HUDEP-2 (cell line): Measurements from ENCODE around the gene BAIAP2.

Source experiments
- DNase-seq, 76 experiments: peaks; one replicate each; lab custom pipeline; 2025; ENCODE audit not compliant: unreplicated experiment in 76 of 76; lab: John Stamatoyannopoulos, UW

The BAIAP2 gene

GRCh38 chr17:81101614-81102306 lies 66.8 kb downstream of the BAIAP2 start:
- DNase-seq = peak in 72 of 76 experiments; percentile 17 to 93 (median 74)

DNA sequence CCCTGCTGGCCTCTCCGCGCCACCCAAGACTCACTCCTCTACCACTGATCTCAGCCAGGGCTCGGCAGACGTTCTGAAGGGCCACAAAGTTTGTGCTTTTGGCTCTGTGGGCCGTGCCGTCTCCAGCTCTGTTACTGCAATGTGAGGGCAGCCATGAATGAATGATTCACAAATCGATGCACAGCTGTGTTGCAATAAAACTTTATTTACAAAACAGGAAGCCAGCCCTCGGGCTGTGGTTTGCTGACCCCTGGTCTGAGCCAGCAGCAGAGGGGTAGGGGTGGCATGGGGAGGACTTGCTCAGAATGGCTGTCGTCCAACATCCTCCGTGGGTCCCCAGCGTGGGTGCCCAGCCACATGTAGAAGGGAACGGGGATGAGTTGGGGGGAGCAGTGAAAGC lies 67.4 kb downstream of the BAIAP2 start:
- no peak for DNase-seq

DNA sequence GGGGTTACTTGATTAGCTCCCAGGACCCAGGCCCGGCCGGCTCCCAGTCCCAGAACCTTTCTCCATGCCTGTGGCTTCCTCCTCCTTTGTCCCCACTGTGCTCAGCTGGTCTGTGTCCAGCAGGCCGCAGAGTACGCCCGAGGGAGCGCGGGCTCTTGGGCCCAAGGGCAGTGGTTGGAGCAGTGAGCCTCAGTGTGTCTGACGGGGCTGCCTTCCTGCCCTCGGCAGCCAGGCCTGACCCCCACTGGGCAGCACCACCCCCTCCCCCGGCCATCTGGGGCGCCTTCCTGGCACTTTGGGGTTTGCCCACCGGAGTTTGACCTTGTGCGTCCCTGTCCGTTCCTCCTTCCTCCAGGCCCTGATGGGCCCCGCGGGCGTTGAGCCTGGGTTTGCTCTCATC lies 67.9 kb downstream of the BAIAP2 start:
- no peak for DNase-seq

DNA sequence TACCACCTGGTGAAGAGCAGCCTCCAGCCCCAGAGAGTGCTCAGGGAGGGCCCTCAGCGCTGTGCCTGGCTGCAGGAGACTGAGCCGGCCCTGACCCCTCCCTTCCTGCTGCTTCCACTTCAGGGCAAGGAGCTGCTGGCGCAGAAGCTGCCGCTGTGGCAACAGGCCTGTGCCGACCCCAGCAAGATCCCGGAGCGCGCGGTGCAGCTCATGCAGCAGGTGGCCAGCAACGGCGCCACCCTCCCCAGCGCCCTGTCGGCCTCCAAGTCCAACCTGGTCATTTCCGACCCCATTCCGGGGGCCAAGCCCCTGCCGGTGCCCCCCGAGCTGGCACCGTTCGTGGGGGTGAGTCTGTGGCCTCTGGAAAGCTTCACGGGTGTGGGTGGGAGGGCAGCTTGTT lies 68.4 kb downstream of the BAIAP2 start:
- DNase-seq = no peak

GRCh38 chr17:81106716-81107115 lies 71.8 kb downstream of the BAIAP2 start:
- DNase-seq = no peak

GRCh38 chr17:81108220-81108619 lies 73.3 kb downstream of the BAIAP2 start:
- no peak for DNase-seq

- peak in 7 of 76 experiments; percentile 9 to 43 (median 11) for DNase-seq
Measured at GRCh38 chr17:81109957-81110356, 75.0 kb downstream of the BAIAP2 start.

DNA sequence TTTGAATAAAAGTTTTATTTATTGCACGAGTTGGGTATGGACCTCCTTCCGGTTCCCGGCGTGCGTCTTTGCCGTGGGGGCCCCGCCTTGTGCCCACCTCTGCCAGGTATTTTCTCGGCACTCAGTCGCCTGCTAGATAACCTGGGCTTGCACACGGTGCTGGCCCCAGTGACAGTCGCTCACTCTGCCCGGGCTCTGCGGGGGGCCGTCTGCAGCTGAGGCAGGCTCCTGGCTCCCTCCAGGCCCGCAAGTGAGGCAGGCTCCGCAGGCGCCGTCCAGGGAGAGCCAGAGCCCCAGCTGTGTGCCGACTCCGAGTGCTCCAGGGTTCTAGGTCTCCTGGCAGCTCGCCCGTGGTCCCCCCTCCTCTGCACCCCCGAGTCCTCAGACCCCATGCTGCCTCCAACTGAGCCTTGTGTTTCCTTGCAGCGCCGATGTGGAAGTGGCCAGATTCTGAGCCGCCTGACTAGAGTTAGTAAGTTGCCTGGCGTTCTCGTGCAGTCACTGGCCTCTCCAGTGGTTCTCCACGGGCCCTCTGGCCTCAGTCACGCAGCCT lies 75.6 kb downstream of the BAIAP2 start:
- no peak for DNase-seq

DNA sequence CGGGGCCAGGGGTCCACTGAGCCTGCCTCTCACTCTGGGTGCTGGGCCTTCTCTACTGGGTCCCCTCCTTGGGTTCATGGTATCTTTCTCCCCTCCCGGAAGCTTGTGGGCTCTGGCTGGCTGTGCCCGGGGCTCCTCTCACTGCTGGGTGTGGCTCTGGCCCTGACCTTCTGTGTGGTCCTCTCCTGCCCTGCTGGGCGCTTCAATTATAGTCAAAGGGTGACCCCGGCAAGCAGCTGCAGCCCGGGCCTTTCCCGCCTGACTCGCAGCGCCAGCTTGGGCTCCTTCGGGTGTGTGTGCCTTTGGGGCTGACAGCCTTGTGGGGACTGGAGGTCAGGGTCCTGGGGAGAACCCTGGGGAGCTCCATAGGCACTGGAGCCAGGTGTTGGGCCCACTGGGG lies 76.1 kb downstream of the BAIAP2 start:
- no peak for DNase-seq

- no peak for DNase-seq
Measured at GRCh38 chr17:81112450-81112849, 77.5 kb downstream of the BAIAP2 start.

- DNase-seq = no peak
Measured at GRCh38 chr17:81113158-81113724, 78.3 kb downstream of the BAIAP2 start.

GRCh38 chr17:81114351-81115093 lies 79.6 kb downstream of the BAIAP2 start:
- no peak for DNase-seq

- no peak for DNase-seq
Measured at GRCh38 chr17:81115219-81115618, 80.3 kb downstream of the BAIAP2 start.

DNA sequence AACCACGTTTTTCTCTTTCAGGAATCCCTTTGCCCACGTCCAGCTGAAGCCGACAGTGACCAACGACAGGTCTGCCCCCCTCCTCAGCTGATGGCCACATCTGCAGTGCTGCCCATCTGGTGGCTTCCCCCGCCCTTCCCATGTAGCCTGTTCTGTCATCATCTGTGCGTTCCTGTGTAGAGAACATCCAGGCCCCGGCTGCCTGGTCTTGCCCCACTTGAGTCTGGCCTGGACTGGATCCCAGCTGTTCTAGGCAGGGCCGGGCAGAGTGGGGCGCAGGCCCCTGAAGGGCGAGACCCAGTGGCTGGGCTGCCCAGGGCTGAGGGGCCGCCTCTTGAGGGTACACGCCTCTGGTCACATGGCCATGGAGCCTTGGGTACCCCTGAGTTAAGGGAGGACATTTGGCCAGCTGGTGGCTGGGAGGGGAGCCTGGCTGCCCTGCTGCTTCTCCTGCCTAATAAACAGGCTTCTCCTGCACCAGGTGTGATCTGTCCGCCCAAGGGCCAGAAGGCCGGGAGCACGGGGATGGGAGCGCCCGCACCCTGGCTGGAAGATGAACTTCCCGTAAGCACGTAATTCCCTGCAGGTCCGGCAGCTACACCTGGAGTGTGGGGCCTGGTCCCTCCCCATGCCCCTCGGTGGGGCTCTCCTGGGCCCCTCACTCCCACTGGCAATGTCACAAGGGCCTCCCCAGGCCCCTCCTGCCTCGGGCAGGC lies 81.0 kb downstream of the BAIAP2 start:
- DNase-seq = no peak

DNA sequence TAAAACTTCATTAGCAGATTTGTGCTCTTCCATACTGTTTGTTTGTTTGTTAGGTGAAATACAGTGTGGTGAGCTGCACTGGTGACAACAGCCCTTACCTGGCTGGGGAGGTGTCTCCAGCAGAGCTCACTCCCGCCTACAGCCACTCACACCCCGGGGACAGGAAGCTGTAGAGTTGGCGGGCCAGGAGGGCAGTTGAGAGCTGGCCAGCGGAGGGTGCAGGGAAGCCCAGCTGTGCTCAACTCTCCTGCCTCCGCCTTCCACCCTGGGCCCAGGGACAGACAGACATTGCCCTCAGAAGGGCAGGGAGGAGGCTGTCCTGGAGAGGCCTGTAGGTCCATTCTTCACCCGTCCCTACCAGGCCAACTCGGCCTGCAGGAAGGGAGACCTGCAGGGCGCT lies 81.8 kb downstream of the BAIAP2 start:
- DNase-seq = no peak

- no peak for DNase-seq
Measured at GRCh38 chr17:81117672-81118198, 82.8 kb downstream of the BAIAP2 start.

GRCh38 chr17:81118308-81119221 lies 83.6 kb downstream of the BAIAP2 start:
- DNase-seq = no peak

GRCh38 chr17:81119223-81120148 lies 84.5 kb downstream of the BAIAP2 start:
- DNase-seq = peak in 74 of 76 experiments; percentile 19 to 97 (median 89)

GRCh38 chr17:81120149-81120484 lies 85.2 kb downstream of the BAIAP2 start:
- DNase-seq = no peak
